Umbilical cord (tissue), 2 donors: ENCODE data around the gene BFAR. TPM values are rescaled to one million over a fixed set of nuclear protein-coding genes. Genes with fewer than 3 reads are reported as not detected.
"Not testable (repeated sequence)": the region's sequence is repeated elsewhere in the genome, so short reads cannot be mapped to it uniquely, and the experiment has no call there.

ENCODE experiments used
- DNase-seq: peaks from one replicate; pipeline ENCODE4 v3.0.0-alpha.2; 2015; ENCODE audit warnings: low spot score
- total RNA-seq: library from RNA; depleted of rRNA; stranded (reverse); fragments of >200 nt; gene quantifications from one replicate; pipeline ENCODE4 v1.2.3, GENCODE V29; 2014; ENCODE audit warnings: low replicate concordance; ENCODE audit not compliant: insufficient read depth

The BFAR gene
- total RNA-seq, 1 donor from 2014 or later = 85.9 TPM

- DNase-seq = not testable (repeated sequence)
Measured at GRCh38 chr16:14694129-14694528, 61.4 kb downstream of the BFAR start, which contains the start of gene PLA2G10. Gene PLA2G10 (minus strand): TSS chr16:14694308. CDS start chr16:14694229, 79 bp downstream.

GRCh38 chr16:14701859-14702258, 69.1 kb downstream of the BFAR start:
- not testable (repeated sequence) for DNase-seq

GRCh38 chr16:14702672-14703071, 69.9 kb downstream of the BFAR start:
- DNase-seq = not testable (repeated sequence)

- not testable (repeated sequence) for DNase-seq
Measured at GRCh38 chr16:14703156-14704011, 70.6 kb downstream of the BFAR start, which contains the start of gene NPIPA3. Gene NPIPA3 (plus strand): TSS chr16:14703411. CDS start chr16:14708944, 5,533 bp downstream.

Other genes starting within 250 kb of the BFAR start
- 27.0 TPM for gene PARN, start 2.7 kb upstream of the BFAR start, total RNA-seq
- not detected for gene PLA2G10, start 61.4 kb downstream of the BFAR start, total RNA-seq
- 0.96 TPM for gene NPIPA3, start 70.5 kb downstream of the BFAR start, total RNA-seq
- 0.96 TPM for gene NPIPA2, start 109.6 kb downstream of the BFAR start, total RNA-seq
- 62.4 TPM for gene NOMO1, start 200.8 kb downstream of the BFAR start, total RNA-seq